Middle frontal gyrus (tissue), 1 donor: ENCODE data around the gene IMPDH1.

Experiments used
- DNase-seq: peaks from one replicate; pipeline ENCODE4 v3.0.0-alpha.2; 2015; ENCODE audit warnings: low spot score; ENCODE audit errors: extremely low spot score

Gene IMPDH1

GRCh38 chr7:128387216-128388144 is 22.3 kb downstream of the IMPDH1 start:
- peak; percentile 76 for DNase-seq

- no peak for DNase-seq
Measured at GRCh38 chr7:128385988-128386925, 23.5 kb downstream of the IMPDH1 start.

- DNase-seq = no peak
Measured at GRCh38 chr7:128384726-128385125, 25.1 kb downstream of the IMPDH1 start.

GRCh38 chr7:128383776-128384175 is 26.0 kb downstream of the IMPDH1 start:
- no peak for DNase-seq

GRCh38 chr7:128381161-128381821 is 28.5 kb downstream of the IMPDH1 start:
- DNase-seq = no peak

GRCh38 chr7:128380483-128381106 is 29.2 kb downstream of the IMPDH1 start:
- no peak for DNase-seq

DNA sequence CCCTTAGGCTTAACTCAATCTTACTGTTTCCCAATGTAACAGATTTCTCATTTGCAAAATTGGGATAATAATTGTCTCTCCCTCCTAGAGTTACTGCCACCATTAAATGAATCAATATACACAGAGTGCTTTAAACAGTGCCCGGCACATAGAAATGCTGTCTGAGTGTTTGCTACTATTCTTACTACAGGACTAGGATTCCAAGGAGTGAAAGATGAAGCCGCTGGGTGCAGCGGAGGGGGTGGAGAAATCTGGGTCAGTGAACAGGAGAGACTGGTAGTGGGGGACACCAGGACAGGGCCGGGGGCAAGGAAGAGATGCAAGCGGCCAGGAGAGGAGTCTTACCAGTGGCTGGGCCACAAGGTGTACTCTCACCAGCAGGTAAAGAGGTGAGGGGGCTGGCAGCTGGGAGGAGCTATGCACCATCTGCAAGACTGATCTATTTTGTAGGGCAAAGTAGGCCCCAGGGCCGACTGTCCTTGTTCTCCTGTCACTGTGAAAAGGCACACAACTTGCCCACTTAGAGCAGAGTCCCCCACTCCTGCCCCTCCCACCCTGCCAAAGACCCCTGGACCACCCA is 29.8 kb downstream of the IMPDH1 start:
- DNase-seq = no peak

- DNase-seq = no peak
Measured at GRCh38 chr7:128378637-128379036, 31.1 kb downstream of the IMPDH1 start.

- no peak for DNase-seq
Measured at GRCh38 chr7:128376077-128376476, 33.7 kb downstream of the IMPDH1 start.

GRCh38 chr7:128374041-128374440 is 35.7 kb downstream of the IMPDH1 start:
- no peak for DNase-seq

DNA sequence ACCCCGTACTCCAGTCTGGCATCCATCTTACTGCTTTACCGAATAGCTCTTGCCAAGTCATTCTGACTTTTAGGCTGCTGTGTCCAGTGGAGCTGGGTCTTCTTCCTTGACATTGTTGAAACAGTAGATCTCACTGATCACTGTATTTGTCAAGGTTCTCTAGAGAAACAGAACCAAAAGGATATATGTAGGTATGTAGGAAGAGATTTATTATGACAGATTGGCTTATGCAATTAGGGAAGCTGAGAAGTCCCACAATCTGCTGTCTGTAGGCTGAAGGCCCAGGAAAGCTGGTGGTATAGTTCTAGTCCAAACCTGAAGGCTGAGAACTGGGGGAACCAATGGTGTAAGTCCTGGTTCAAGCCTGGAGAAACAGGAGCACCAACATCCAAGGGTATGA is 36.2 kb downstream of the IMPDH1 start:
- no peak for DNase-seq

- no peak for DNase-seq
Measured at GRCh38 chr7:128370491-128370890, 39.3 kb downstream of the IMPDH1 start.

DNA sequence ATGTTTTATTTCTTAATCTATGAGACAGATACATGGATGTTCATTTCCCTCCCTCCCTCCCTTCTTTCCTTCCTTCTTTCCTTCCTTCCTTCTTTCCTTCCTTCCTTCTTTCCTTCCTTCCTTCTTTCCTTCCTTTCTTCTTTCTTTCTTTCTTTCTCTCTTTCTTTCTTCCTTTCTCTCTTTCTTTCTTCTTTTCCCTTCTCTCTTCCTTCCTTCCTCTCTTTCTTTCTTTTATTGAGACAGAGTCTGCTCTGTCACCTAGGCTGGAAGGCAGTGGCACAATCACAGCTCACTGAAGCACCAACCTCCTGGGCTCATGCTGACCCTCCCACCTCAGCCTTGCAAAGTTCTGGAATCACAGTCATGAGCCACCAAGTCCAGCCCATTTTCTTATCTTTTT is 42.8 kb downstream of the IMPDH1 start:
- no peak for DNase-seq

GRCh38 chr7:128366300-128366699 is 43.5 kb downstream of the IMPDH1 start:
- no peak for DNase-seq

GRCh38 chr7:128365432-128365831 is 44.4 kb downstream of the IMPDH1 start:
- no peak for DNase-seq

DNA sequence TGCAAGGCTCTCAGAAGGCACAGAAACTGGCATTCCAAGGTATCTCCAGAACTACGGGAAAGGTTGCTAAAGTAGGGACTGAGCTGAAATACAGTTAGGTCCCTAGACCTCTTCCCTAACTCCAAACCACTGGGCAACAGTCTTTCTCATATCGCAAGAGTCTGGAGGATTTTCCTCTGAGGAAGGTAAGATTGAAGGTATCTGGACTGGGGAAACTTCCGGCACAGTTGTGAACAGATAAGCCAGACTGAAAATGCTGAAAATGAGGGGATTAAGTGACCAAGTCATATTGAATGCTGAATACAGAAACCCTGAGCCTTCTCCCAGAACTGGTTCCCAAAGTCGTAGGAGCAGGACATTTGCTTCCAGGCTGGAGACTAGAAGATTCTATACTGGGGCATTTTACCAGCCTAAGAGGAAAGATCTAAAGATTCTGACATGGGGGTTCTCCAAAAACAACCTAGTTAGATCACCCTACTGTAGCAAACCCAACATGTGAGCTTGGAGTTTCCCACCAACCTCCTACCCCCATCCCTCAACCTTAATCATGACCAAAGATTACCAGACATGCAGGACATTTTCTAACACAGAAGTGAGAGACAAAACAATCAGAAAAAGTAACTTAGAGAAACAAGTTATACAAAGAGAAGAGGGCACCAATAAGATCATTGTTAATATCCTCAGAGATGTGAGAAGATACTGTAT is 45.5 kb downstream of the IMPDH1 start:
- DNase-seq = no peak

- no peak for DNase-seq
Measured at GRCh38 chr7:128363261-128363721, 46.5 kb downstream of the IMPDH1 start.

GRCh38 chr7:128362670-128363069 is 47.1 kb downstream of the IMPDH1 start:
- no peak for DNase-seq

- no peak for DNase-seq
Measured at GRCh38 chr7:128361411-128362379, 48.1 kb downstream of the IMPDH1 start, which contains the start of gene PRRT4. Gene PRRT4 (minus strand): TSS chr7:128361690.
